ENCODE measurements around the gene MYO15B.

MYO15B gene

DNA sequence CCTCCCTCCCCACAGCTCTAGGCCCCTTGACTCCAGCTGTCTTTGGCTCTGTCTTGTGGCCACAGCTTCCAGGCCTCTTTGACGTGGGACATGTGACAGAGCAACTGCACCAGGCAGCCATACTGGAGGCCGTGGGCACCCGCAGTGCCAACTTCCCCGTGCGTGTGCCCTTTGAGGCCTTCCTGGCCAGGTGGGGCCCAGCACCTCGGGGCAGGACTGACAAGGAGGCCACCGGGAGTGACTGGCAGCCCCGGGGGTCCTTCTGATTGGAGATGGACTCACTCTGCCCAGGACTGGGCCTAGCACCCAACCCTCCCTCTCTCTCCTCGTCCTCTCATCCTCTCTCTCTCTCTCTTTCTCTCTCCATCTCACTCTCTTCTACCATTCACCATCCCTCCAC, 15.5 kb downstream of the MYO15B start:
- H3K4me3 ChIP-seq (replicated peaks; ENCODE audit: low read depth, low read length), result no peak overlapping the region
- TF ChIP-seq CTCF (IDR thresholded peaks at IDR 0.05; ENCODE audit: low read length, missing control alignments), result no peak
- DNase-seq (ENCODE audit: low read depth), result no peak

DNA sequence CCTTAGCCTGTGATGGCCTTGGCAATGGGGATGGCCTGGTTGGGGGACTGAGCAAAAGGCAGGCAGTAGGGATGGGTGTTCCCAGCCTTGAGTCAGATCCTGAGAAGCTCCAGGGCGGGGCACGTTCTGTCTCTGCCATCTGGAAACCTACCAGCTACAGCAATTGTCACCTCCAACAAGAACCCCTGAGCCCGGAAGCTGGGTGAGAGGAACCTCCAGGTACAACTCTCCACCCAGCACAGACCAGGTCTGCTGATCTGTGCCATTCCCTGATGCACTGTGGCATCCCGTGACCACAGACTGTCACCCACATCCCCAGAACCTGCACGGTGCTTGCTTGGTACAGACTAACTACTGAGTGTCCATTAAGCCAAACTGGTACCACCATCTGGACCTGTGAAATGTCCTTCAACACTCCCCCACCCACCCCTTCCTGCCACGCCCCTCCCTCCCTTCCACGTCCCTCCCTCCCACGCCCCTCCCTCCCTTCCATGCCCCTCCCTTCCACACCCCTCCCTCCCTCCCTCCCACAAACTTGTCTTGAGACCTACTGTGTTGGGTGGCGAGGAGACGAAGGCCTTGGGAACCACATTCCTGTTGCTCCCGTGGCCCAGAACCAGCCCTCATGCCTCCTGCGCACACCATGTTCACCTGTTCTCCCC, 16.6 kb downstream of the MYO15B start:
- TF ChIP-seq CTCF (IDR thresholded peaks at IDR 0.05; ENCODE audit: low read length, missing control alignments), result no peak
- no peak for DNase-seq (ENCODE audit: low read depth)
- no peak overlapping the region for H3K4me3 ChIP-seq (replicated peaks; ENCODE audit: low read depth, low read length)

GRCh38 chr17:75605790-75606189, 18.2 kb downstream of the MYO15B start:
- no peak overlapping the region for H3K4me3 ChIP-seq (replicated peaks; ENCODE audit: low read depth, low read length)
- no peak for DNase-seq (ENCODE audit: low read depth)
- no peak for TF ChIP-seq CTCF (IDR thresholded peaks at IDR 0.05; ENCODE audit: low read length, missing control alignments)

DNA sequence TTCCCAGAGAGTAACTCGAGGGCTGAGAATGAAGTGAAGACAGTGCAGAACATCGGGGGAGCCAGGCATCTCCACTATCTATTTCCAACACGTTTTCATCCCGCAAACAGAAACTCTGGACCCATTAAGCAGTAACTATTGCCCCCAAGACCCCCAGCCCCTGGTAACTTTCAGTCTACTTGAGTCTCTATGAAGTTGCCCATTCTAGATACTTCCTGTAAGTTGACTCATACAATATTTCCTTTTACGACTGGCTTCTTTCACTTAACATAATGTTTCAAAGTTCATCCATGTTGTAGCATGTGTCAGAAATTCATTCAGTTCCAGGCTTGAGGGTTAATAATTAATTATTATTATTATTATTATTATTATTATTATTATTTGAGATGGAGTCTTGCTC, 19.5 kb downstream of the MYO15B start:
- no peak for TF ChIP-seq CTCF (IDR thresholded peaks at IDR 0.05; ENCODE audit: low read length, missing control alignments)
- no peak for DNase-seq (ENCODE audit: low read depth)
- no peak overlapping the region for H3K4me3 ChIP-seq (replicated peaks; ENCODE audit: low read depth, low read length)

DNA sequence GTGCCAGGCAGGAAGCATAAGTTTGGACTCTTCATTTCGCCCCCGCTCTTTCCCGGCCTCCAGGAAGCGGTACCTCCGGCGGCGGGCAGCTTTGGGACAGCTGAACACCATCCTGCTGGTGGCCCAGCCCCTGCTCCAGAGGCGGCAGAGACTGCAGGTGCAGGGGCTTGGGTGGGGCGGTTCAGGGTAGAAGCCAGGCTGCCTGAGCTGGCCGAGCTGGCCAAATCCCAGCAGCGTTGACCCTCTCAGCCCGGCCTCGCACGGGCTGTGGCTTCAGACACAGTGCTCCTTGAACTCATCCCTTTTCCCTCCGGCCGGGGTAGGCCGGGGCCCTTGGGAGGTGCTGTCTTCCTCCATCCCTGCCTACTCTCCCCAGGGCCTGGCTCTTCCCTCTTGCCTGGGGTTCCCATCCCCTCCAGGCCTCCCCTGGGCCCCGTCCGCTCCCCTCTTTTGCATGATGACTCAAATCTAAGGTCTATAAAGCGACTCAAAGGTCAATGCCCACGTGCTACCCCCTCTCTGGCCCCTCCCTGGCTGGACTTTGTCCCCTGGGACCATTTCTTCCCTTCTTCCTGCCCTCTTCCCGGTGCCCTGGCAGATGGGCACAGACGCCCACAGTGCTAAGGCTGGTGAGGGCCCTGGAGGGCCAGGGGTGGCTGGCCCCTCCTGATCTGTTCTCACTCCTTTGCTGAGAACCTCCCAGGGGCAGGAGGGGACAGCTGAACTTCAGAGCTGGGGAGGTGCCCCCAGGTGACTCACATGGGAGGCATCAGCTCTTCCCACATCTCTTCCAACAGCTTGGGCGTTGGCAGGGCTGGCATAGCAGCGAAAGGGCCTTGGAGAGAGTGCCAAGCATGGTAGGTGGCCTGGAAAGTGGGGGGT, 22.7 kb downstream of the MYO15B start:
- no peak for TF ChIP-seq CTCF (IDR thresholded peaks at IDR 0.05; ENCODE audit: low read length, missing control alignments)
- no peak overlapping the region for H3K4me3 ChIP-seq (replicated peaks; ENCODE audit: low read depth, low read length)
- no peak for DNase-seq (ENCODE audit: low read depth)

DNA sequence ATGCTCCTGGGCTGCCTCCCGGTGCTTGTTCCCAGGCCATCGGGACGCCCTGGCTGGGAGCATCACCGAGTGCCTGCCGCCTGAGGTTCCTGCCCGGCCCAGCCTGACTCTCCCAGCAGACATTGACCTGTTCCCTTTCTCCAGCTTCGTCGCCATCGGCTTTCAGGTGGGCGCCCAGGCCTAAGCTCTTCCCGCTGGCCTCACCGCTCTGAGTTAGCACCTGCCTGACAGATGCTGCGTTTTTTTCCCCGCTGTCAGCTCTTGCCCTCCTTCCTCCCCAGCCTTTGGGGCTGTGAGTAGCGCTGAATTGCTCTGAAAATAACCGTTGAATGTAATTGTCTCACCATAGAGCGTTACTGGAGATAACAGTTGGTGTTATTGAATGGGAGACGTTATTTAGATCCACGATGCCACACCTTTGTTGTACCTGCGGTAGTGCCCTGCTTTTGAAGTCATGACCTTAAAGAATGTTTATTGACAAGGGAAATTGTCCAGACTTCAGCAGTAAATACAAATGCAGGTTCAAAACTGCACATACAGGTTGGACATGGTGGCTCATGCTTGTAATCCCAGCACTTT, 24.3 kb downstream of the MYO15B start:
- no peak for DNase-seq (ENCODE audit: low read depth)
- no peak overlapping the region for H3K4me3 ChIP-seq (replicated peaks; ENCODE audit: low read depth, low read length)
- no peak for TF ChIP-seq CTCF (IDR thresholded peaks at IDR 0.05; ENCODE audit: low read length, missing control alignments)

Data from fibroblast of pulmonary artery (primary cell).